GM18502 (cell line): ENCODE results near the gene CXXC5.

Experiments used
- ATAC-seq: cut with Tn5 transposase; IDR thresholded peaks from one replicate; pipeline ENCODE4 v1.9.1; 2021; ENCODE audit warnings: mild to moderate bottlenecking; ENCODE audit not compliant: unreplicated experiment, poor library complexity

CXXC5 gene

GRCh38 chr5:139678751-139679750 lies 30.9 kb downstream of the CXXC5 start:
- ATAC-seq = no peak

- ATAC-seq = no peak
These were observed 32.4 kb downstream of the CXXC5 start for GRCh38 chr5:139680368-139681111.

- no peak for ATAC-seq
These were observed 32.9 kb downstream of the CXXC5 start for GRCh38 chr5:139681112-139681458.

- no peak for ATAC-seq
These were observed 33.3 kb downstream of the CXXC5 start for GRCh38 chr5:139681466-139681865.

- ATAC-seq = no peak
These were observed 34.1 kb downstream of the CXXC5 start for GRCh38 chr5:139682016-139682975.

- ATAC-seq = no peak
These were observed 35.4 kb downstream of the CXXC5 start for GRCh38 chr5:139683295-139684271.

- ATAC-seq = no peak
These were observed 36.3 kb downstream of the CXXC5 start for GRCh38 chr5:139684350-139684880.

- ATAC-seq = no peak
These were observed 37.0 kb downstream of the CXXC5 start for GRCh38 chr5:139684881-139685749.

- ATAC-seq = no peak
These were observed 37.7 kb downstream of the CXXC5 start for GRCh38 chr5:139685886-139686285.

- ATAC-seq = no peak
These were observed 38.2 kb downstream of the CXXC5 start for GRCh38 chr5:139686356-139686705.

- ATAC-seq = no peak
These were observed 38.7 kb downstream of the CXXC5 start for GRCh38 chr5:139686706-139687441.

- no peak for ATAC-seq
These were observed 39.5 kb downstream of the CXXC5 start for GRCh38 chr5:139687656-139688055.

- no peak for ATAC-seq
These were observed 40.0 kb downstream of the CXXC5 start for GRCh38 chr5:139688088-139688702.

- ATAC-seq = no peak
These were observed 40.7 kb downstream of the CXXC5 start for GRCh38 chr5:139688751-139689372.

GRCh38 chr5:139689631-139690063 lies 41.5 kb downstream of the CXXC5 start:
- no peak for ATAC-seq

- no peak for ATAC-seq
These were observed 42.1 kb downstream of the CXXC5 start for GRCh38 chr5:139690064-139690802.
